ENCODE measurements around the gene PTK7.

DNA sequence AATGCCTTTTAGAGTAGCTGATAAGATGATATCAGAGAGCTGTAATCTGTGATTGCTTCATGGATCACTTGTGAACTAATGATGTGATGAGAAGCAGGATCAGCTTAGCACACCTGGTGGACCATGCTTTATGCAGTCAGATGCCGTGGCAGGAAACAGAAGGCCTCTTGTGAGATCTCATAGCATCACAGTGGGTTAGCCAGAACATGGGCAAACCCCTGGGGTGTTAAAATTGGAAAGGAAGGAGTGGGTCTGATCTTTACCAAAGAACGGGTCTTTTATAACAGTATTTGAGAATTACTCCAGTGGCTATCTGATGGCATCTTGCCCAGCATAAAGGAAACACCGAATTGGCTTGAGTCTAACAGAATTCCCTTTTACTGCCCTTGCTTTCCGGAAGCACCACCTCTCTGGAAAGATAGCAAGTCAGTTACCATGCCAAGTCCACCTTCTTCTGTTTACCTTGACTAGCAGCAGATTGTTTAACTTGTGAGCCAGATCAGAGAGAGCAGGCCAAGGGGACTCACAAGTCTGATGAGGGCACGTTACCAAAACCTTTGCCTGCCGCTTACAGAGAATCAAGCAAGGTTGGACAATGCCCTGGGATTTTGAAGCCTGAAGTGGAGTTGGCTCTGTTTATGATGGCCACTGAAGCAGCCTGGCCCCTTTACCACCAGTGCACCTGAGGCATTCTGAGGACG, 74.1 kb downstream of the PTK7 start:
- TF ChIP-seq, protein P1, sequence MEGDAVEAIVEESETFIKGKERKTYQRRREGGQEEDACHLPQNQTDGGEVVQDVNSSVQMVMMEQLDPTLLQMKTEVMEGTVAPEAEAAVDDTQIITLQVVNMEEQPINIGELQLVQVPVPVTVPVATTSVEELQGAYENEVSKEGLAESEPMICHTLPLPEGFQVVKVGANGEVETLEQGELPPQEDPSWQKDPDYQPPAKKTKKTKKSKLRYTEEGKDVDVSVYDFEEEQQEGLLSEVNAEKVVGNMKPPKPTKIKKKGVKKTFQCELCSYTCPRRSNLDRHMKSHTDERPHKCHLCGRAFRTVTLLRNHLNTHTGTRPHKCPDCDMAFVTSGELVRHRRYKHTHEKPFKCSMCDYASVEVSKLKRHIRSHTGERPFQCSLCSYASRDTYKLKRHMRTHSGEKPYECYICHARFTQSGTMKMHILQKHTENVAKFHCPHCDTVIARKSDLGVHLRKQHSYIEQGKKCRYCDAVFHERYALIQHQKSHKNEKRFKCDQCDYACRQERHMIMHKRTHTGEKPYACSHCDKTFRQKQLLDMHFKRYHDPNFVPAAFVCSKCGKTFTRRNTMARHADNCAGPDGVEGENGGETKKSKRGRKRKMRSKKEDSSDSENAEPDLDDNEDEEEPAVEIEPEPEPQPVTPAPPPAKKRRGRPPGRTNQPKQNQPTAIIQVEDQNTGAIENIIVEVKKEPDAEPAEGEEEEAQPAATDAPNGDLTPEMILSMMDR (IDR thresholded peaks at IDR 0.05) = no peak
- TF ChIP-seq ZNF232 (CRISPR knock-in tag; IDR thresholded peaks at IDR 0.05) (no peak), ZNF121 (CRISPR knock-in tag; IDR thresholded peaks at IDR 0.05) (no peak)
- TF ChIP-seq, protein P2, sequence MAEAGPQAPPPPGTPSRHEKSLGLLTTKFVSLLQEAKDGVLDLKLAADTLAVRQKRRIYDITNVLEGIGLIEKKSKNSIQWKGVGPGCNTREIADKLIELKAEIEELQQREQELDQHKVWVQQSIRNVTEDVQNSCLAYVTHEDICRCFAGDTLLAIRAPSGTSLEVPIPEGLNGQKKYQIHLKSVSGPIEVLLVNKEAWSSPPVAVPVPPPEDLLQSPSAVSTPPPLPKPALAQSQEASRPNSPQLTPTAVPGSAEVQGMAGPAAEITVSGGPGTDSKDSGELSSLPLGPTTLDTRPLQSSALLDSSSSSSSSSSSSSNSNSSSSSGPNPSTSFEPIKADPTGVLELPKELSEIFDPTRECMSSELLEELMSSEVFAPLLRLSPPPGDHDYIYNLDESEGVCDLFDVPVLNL (CRISPR knock-in tag; IDR thresholded peaks at IDR 0.05; ENCODE audit: borderline replicate concordance, low read depth) = no peak

Measured in WTC11 (cell line).